ENCODE measurements around the gene TLX2. TPM values are rescaled to one million over a fixed set of nuclear protein-coding genes. Genes with fewer than 3 reads are reported as not detected.
A peak's percentile ranks its signal among the peaks of the same experiment; 100 is the strongest.
"Not testable (repeated sequence)": the region's sequence is repeated elsewhere in the genome, so short reads cannot be mapped to it uniquely, and the experiment has no call there.

The TLX2 gene
- total RNA-seq, 2 experiments from 2014 or later: 0.82 to 1.3 TPM

GRCh38 chr2:74483675-74484164 is 30.5 kb upstream of the TLX2 start:
- peaks cover 28% of the 10 kb centered on the region for H3K36me3 Mint-ChIP-seq
- H3K27me3 Mint-ChIP-seq: not testable (repeated sequence)
- CTCF ChIA-PET: interaction anchor here (0.6 to 5.2 kb wide), 22 partner anchors 8 to 148 kb away, joined by 3 to 79 read pairs (median 10); partner anchors contain the start of genes AUP1, HTRA2, INO80B and MOGS

DNA sequence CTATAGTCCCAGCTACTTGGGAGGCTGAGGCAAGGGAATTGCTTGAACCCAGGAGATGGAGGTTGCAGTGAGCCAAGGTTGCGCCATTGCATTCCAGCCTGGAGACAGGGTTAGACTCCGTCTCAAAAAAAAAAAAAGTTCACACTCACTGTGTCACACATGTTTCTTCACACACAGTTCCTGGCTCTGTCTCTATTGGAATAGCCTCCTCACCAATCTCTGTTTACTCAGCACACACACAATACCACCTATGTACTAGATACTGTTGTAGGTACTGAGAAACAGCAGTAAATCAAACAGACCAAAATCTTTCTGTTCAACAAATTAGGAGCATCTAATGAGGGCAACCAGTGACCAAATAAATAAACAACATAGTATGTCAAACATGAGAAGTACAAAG is 28.1 kb upstream of the TLX2 start:
- no peak for ATAC-seq
- Mint-ChIP-seq H3K27ac (no peak overlapping the region), H3K9me3 (ENCODE audit: low read depth) (no peaks in the 10 kb centered on the region), H3K4me1 (peaks cover 25% of the 10 kb centered on the region), H3K36me3 (peaks cover 22% of the 10 kb centered on the region), H3K4me3 (no peak overlapping the region), H3K27me3 (no peaks in the 10 kb centered on the region)
- DNase-seq: no peak
- CTCF ChIA-PET: interaction anchor here (0.7 kb wide), 1 partner anchor 1239 kb away, joined by 3 read pairs; no protein-coding TSS in a partner anchor

More at GRCh38 chr2:74483675-74484164, 30.5 kb upstream of the TLX2 start:
- peak overlapping the region; percentile 100 for H3K27ac Mint-ChIP-seq
- peaks cover 44% of the 10 kb centered on the region for H3K4me1 Mint-ChIP-seq
- not testable (repeated sequence) for H3K9me3 Mint-ChIP-seq (ENCODE audit: low read depth); DNase-seq; ATAC-seq
- H3K4me3 Mint-ChIP-seq: peak overlapping the region; percentile 97

DNA sequence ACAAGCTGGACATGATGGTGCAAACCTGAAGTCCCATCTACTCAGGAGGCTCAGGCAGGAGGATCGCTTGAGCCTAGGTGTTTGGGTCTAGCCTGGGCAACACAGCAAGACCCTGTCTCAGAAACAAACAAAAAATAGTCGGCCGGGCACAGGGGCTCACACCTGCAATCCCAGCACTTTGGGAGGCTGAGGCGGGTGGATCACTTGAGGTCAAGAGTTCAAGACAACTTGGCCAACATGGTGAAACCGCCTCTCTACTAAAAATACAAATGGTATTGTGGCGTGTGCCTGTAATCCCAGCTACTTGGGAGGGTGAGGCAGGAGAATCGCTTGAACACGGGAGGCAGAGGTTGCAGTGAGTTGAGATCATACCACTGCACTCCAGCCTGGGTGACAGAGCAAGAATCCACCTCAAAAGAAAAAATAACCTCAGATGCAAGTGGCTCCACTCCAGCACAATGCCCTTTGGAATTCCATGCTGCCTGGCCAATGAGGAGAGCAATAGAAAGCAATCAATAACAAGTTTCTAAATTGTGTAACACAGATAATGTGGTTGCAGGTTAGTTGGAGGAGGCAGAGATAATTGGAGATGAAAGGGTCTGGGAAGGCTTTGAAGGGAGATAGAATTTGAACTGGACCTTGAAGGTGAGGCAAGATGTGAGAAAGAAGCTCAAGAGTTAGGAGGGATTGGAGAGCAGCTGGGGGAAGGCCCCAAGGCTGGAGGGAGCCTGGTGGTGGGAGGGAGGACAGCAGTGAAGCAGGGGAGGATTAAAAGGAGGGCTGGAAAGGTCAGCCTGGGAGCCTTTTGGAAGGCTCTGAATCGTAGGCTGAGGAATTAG is 25.4 kb upstream of the TLX2 start:
- CTCF ChIA-PET: interaction anchor here (1.0 to 1.4 kb wide), 3 partner anchors 43 to 85 kb away, joined by 3 to 5 read pairs (median 3); no protein-coding TSS in a partner anchor
- H3K9me3 Mint-ChIP-seq (ENCODE audit: low read depth): no peaks in the 10 kb centered on the region
- H3K4me1 Mint-ChIP-seq: peaks cover 13% of the 10 kb centered on the region
- H3K36me3 Mint-ChIP-seq: peaks cover 28% of the 10 kb centered on the region
- no peak overlapping the region for H3K27ac Mint-ChIP-seq
- no peak overlapping the region for H3K4me3 Mint-ChIP-seq
- H3K27me3 Mint-ChIP-seq: no peaks in the 10 kb centered on the region
- no peak for DNase-seq
- no peak for ATAC-seq

DNA sequence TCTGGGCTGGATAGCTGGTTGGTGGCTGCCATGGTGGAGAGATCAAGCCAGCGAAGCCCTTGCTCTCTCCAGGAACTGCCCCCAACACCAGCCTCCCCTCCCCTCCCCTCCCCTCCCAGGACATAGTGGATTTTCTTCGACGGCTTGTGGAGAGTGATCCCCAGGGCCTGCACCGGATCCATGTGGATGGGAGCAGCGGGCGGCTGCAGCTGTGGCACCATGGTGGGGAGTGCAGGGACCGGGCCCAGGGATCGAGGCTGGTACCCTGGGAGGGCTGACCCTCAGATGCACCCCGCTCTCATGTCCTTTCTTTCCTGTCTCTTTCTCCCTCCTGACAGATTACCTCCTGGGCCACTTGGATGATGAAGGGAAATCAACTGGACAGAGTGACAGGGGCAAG is 24.3 kb upstream of the TLX2 start:
- CTCF ChIA-PET: interaction anchor here (1.1 to 1.4 kb wide), 2 partner anchors 13 to 42 kb away, joined by 4 to 5 read pairs; no protein-coding TSS in a partner anchor
- Mint-ChIP-seq H3K9me3 (ENCODE audit: low read depth) (no peaks in the 10 kb centered on the region), H3K4me3 (no peak overlapping the region), H3K4me1 (peaks cover 7% of the 10 kb centered on the region), H3K27me3 (no peaks in the 10 kb centered on the region), H3K27ac (no peak overlapping the region), H3K36me3 (peaks cover 26% of the 10 kb centered on the region)
- DNase-seq: no peak
- ATAC-seq: no peak

- Mint-ChIP-seq H3K9me3 (ENCODE audit: low read depth) (no peaks in the 10 kb centered on the region), H3K27ac (no peak overlapping the region), H3K4me3 (no peak overlapping the region), H3K36me3 (peaks cover 16% of the 10 kb centered on the region), H3K27me3 (no peaks in the 10 kb centered on the region), H3K4me1 (peaks cover 1% of the 10 kb centered on the region)
- DNase-seq (no peak), ATAC-seq (no peak)
- CTCF ChIA-PET: interaction anchor here (1.3 kb wide), 1 partner anchor 9 kb away, joined by 5 read pairs; the partner anchor contains the start of genes CCDC142 and TTC31
Observed at GRCh38 chr2:74491648-74492544, 22.4 kb upstream of the TLX2 start.

- Mint-ChIP-seq H3K9me3 (ENCODE audit: low read depth) (no peaks in the 10 kb centered on the region), H3K27me3 (peaks cover 10% of the 10 kb centered on the region), H3K4me1 (peaks cover 11% of the 10 kb centered on the region), H3K27ac (no peak overlapping the region), H3K4me3 (no peak overlapping the region), H3K36me3 (peaks cover 14% of the 10 kb centered on the region)
- ATAC-seq (no peak), DNase-seq (no peak)
- CTCF ChIA-PET: interaction anchor here (0.6 to 1.7 kb wide), 4 partner anchors 10 to 43 kb away, joined by 3 to 14 read pairs (median 5); partner anchors contain the start of genes CCDC142, PCGF1 and TTC31
Observed at GRCh38 chr2:74493546-74493945, 20.7 kb upstream of the TLX2 start.

DNA sequence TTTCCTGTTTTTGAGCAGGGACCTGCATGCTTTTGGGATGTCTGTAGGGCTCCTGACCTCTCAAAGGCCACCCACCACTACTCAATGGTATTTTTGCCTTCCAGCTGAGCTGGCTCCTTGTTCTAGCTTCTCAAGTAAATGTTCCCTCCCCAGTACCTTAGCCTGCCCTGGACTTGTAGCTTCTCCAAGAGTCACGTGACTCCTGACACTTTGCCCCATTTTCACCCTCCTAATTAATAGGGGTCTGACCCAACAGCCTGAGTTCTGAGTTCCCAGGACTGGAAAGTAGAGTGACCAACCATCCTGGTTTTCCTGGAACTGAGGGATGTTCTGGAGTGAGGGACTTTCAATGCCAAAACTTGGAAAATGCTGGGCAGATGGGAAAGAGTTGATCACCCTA is 18.8 kb upstream of the TLX2 start:
- Mint-ChIP-seq H3K4me1 (peaks cover 20% of the 10 kb centered on the region), H3K36me3 (peaks cover 12% of the 10 kb centered on the region), H3K27me3 (peaks cover 26% of the 10 kb centered on the region), H3K27ac (no peak overlapping the region), H3K4me3 (no peak overlapping the region), H3K9me3 (ENCODE audit: low read depth) (no peaks in the 10 kb centered on the region)
- CTCF ChIA-PET: interaction anchor here (1.4 to 4.1 kb wide), 2 partner anchors 13 to 37 kb away, joined by 3 to 25 read pairs; partner anchors contain the start of genes CCDC142 and TTC31
- ATAC-seq (no peak), DNase-seq (no peak)

GRCh38 chr2:74496997-74497776 is 17.1 kb upstream of the TLX2 start:
- no peak for DNase-seq
- Mint-ChIP-seq H3K27me3 (peaks cover 40% of the 10 kb centered on the region), H3K9me3 (ENCODE audit: low read depth) (no peaks in the 10 kb centered on the region), H3K4me1 (peaks cover 23% of the 10 kb centered on the region), H3K27ac (no peak overlapping the region), H3K4me3 (peak overlapping the region; percentile 84), H3K36me3 (peaks cover 2% of the 10 kb centered on the region)
- CTCF ChIA-PET: interaction anchor here (4.1 kb wide), 1 partner anchor 15 kb away, joined by 25 read pairs; the partner anchor contains the start of genes CCDC142 and TTC31
- ATAC-seq: no peak

GRCh38 chr2:74497777-74498499 is 16.3 kb upstream of the TLX2 start:
- Mint-ChIP-seq H3K36me3 (no peaks in the 10 kb centered on the region), H3K27ac (peak overlapping the region; percentile 80), H3K4me3 (peak overlapping the region; percentile 84), H3K4me1 (peaks cover 29% of the 10 kb centered on the region), H3K9me3 (ENCODE audit: low read depth) (no peaks in the 10 kb centered on the region), H3K27me3 (peaks cover 46% of the 10 kb centered on the region)
- peak; percentile 59 for ATAC-seq
- DNase-seq: peak; percentile 58
- CTCF ChIA-PET: interaction anchor here (0.6 to 4.1 kb wide), 2 partner anchors 15 to 90 kb away, joined by 3 to 25 read pairs; partner anchors contain the start of genes CCDC142 and TTC31

- Mint-ChIP-seq H3K4me1 (peaks cover 33% of the 10 kb centered on the region), H3K36me3 (no peaks in the 10 kb centered on the region), H3K9me3 (ENCODE audit: low read depth) (no peaks in the 10 kb centered on the region), H3K27ac (peak overlapping the region; percentile 80), H3K4me3 (peak overlapping the region; percentile 84), H3K27me3 (peaks cover 49% of the 10 kb centered on the region)
- CTCF ChIA-PET: interaction anchor here (0.6 to 6.9 kb wide), 9 partner anchors 11 to 249 kb away, joined by 3 to 39 read pairs (median 5); partner anchors contain the start of genes AUP1, CCDC142, HTRA2 and INO80B
- DNase-seq: peak; percentile 69
- ATAC-seq: peak; percentile 63
Observed at GRCh38 chr2:74498500-74499266, 15.6 kb upstream of the TLX2 start.

Data from activated CD8-positive, alpha-beta memory T cell treated with anti-CD3 and anti-CD28 coated beads, Interleukin-2, amount 10 ng/mL, durations not matched to agents 7 days and 5 days (primary cell).